HUES48 (cell line): ENCODE measurements around the gene SPINDOC.

ENCODE experiments used
- H3K27ac ChIP-seq: one replicate; pipeline ENCODE4 v1.7.0; 2013; ENCODE audit warnings: low read depth, low read length, inconsistent platforms
- H3K27me3 ChIP-seq: 2 replicates; pipeline ENCODE4 v1.6.1; 2013; ENCODE audit warnings: mild to moderate bottlenecking, low read length; ENCODE audit not compliant: control insufficient read depth, insufficient read depth
- H3K36me3 ChIP-seq: 2 replicates; pipeline ENCODE4 v1.6.1; 2013; ENCODE audit warnings: low read length; ENCODE audit not compliant: control insufficient read depth, insufficient read depth
- H3K4me1 ChIP-seq: 2 replicates; pipeline ENCODE4 v1.6.1; 2013; ENCODE audit warnings: mild to moderate bottlenecking, low read length; ENCODE audit not compliant: control insufficient read depth, insufficient read depth
- H3K4me3 ChIP-seq: 2 replicates; pipeline ENCODE4 v1.5.1; 2013; ENCODE audit warnings: mild to moderate bottlenecking, low read depth, low read length
- H3K9ac ChIP-seq: 2 replicates; pipeline ENCODE4 v1.6.1; 2013; ENCODE audit warnings: mild to moderate bottlenecking, low read depth, low read length, moderate library complexity
- H3K9me3 ChIP-seq: 2 replicates; pipeline ENCODE4 v1.6.1; 2013; ENCODE audit warnings: low read length; ENCODE audit not compliant: control insufficient read depth, insufficient read depth

SPINDOC gene

GRCh38 chr11:63816732-63817131, 3.5 kb downstream of the SPINDOC start:
- Histone ChIP-seq H3K4me1 (peaks cover 12% of the 10 kb centered on the region), H3K36me3 (peaks cover 60% of the 10 kb centered on the region), H3K27ac (no peak overlapping the region), H3K9me3 (no peaks in the 10 kb centered on the region), H3K4me3 (no peak overlapping the region), H3K27me3 (0 out of 2 replicates have a peak, but pooled peaks cover 4% of the 10 kb centered on the region), H3K9ac (no peak overlapping the region)

GRCh38 chr11:63817758-63818498, 4.7 kb downstream of the SPINDOC start:
- H3K4me1 ChIP-seq = peaks cover 9% of the 10 kb centered on the region; the same call in 1 of the 2 replicates
- no peaks in the 10 kb centered on the region for H3K27me3 ChIP-seq
- peaks cover 72% of the 10 kb centered on the region for H3K36me3 ChIP-seq
- H3K9me3 ChIP-seq = no peaks in the 10 kb centered on the region
- no peak overlapping the region for H3K27ac ChIP-seq
- H3K4me3 ChIP-seq = no peak overlapping the region
- H3K9ac ChIP-seq = no peak overlapping the region

DNA sequence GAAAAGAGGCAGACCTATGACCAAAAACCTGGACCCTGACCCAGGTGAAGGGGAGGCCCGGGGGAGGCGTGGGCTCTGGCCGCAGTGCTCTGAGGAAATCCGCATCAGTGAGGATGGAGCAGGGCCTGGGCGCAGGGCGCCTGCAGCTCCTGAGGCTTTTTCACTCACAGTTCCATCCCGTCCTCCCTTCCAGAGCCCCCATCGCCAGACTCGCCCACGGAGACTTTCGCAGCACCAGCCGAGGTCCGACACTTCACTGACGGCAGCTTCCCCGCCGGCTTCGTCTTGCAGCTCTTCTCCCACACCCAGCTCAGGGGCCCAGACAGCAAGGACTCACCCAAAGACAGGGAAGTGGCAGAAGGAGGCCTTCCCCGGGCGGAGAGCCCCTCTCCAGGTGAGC, 5.4 kb downstream of the SPINDOC start:
- H3K36me3 ChIP-seq = peaks cover 77% of the 10 kb centered on the region
- no peak overlapping the region for H3K9ac ChIP-seq
- no peak overlapping the region for H3K4me3 ChIP-seq
- H3K9me3 ChIP-seq = no peaks in the 10 kb centered on the region
- no peak overlapping the region for H3K27ac ChIP-seq
- H3K27me3 ChIP-seq = no peaks in the 10 kb centered on the region
- H3K4me1 ChIP-seq = peaks cover 9% of the 10 kb centered on the region; the same call in 1 of the 2 replicates

DNA sequence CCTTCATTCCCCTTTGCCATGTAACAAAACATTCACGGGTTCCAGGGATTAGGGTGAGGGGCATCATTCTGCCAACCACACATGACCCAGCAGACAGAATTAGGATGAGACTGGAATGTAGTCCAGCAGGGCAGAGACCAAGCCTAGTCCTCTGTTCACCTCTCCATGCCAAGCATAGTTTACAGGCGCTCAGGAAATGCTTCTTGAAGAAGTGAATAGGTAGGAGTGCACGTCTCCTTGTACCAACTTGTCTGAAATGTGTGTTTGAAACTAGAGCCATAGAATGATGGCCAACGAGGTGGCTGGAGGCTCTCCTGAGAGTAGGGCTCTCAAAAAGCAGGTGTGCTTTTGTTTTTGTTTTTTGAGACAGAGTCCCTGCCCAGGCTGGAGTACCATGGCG, 8.2 kb downstream of the SPINDOC start:
- Histone ChIP-seq H3K27ac (no peak overlapping the region), H3K36me3 (peaks cover 90% of the 10 kb centered on the region), H3K4me3 (no peak overlapping the region), H3K9me3 (no peaks in the 10 kb centered on the region), H3K27me3 (no peaks in the 10 kb centered on the region), H3K4me1 (no peaks in the 10 kb centered on the region), H3K9ac (no peak overlapping the region)

DNA sequence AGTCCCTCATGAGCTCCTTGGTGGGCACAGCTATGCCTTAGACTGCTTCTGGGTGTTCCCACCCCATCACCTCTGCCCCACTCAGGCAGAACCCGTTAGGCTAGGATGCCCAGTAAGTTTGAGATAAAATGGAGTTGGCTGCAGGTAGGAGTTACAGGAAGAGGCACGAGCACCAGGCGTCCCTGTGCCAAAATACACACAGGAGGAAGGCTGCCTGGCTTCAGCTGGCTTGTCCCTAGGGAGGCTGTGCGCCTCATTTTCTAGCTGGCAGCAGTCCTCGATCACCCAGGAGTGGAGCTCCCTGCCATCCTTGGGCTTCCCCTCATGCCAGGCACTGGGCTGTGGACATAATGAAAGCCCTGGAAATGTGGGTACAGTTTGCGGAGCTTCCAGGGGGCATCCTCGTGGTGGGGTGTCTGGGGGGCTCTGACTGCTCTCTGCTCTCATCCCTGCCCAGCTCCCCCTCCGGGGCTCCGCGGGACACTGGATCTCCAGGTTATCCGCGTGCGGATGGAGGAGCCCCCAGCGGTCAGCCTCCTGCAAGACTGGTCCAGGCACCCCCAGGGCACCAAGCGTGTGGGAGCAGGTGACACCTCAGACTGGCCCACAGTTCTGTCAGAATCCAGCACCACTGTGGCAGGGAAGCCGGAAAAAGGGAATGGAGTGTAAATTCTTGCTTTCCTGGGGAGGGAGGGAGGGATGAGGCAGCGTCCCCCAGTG, 13.4 kb downstream of the SPINDOC start:
- Histone ChIP-seq H3K4me1 (peaks cover 6% of the 10 kb centered on the region), H3K4me3 (no peak overlapping the region), H3K27ac (no peak overlapping the region), H3K27me3 (no peaks in the 10 kb centered on the region), H3K9me3 (no peaks in the 10 kb centered on the region), H3K9ac (no peak overlapping the region), H3K36me3 (peaks cover 52% of the 10 kb centered on the region)

GRCh38 chr11:63829823-63830489, 16.7 kb downstream of the SPINDOC start:
- Histone ChIP-seq H3K27ac (no peak overlapping the region), H3K9me3 (no peaks in the 10 kb centered on the region), H3K27me3 (no peaks in the 10 kb centered on the region), H3K36me3 (peaks cover 23% of the 10 kb centered on the region), H3K9ac (no peak overlapping the region), H3K4me1 (peaks cover 7% of the 10 kb centered on the region), H3K4me3 (no peak overlapping the region)

DNA sequence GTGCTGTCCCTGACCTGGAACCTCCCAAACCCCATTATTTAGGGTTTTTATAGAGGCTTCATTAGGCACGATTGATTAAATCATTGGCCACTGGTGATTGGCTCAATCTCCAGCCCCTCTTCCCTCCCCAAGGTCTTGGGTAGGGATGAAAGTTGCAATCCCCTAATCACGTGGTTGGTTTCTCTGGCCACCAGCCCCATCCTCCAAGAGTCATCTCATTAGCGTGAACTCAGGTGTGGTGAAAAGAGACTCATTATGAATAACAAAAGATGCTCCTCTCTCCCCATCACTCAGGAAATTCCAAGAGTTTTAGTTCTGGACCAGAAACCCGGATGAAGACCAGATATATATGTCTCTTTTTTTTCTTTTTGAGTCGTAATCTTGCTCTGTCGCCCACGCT, 18.1 kb downstream of the SPINDOC start:
- peaks cover 9% of the 10 kb centered on the region for H3K36me3 ChIP-seq
- H3K9ac ChIP-seq = no peak overlapping the region
- no peak overlapping the region for H3K4me3 ChIP-seq
- H3K27ac ChIP-seq = no peak overlapping the region
- no peaks in the 10 kb centered on the region for H3K27me3 ChIP-seq
- peaks cover 7% of the 10 kb centered on the region for H3K4me1 ChIP-seq
- H3K9me3 ChIP-seq = no peaks in the 10 kb centered on the region

- Histone ChIP-seq H3K27me3 (no peaks in the 10 kb centered on the region), H3K36me3 (no peaks in the 10 kb centered on the region; the same call in 1 of the 2 replicates)
Measured at GRCh38 chr11:63832336-63832735, 19.1 kb downstream of the SPINDOC start.

DNA sequence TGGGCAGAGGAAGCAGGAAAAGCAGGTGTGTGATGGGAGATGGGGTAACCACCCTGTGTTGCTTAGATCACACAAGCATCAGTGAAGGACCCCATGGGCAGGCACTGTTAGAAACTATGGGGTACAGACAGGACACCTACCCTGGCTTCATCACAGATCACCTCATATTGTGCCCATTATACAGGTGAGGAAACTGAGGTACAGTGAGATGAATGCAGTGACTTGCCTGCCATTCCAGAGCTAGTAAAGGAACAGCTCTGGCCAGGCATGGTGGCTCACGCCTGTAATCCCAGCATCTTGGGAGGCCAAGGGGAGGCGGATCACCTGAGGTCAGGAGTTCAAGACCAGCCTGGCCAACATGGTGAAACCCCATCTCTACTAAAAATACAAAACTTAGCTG, 19.8 kb downstream of the SPINDOC start:
- Histone ChIP-seq H3K36me3 (no peaks in the 10 kb centered on the region), H3K4me3 (no peak overlapping the region), H3K27me3 (no peaks in the 10 kb centered on the region), H3K9ac (no peak overlapping the region), H3K4me1 (peaks cover 14% of the 10 kb centered on the region), H3K27ac (no peak overlapping the region), H3K9me3 (no peaks in the 10 kb centered on the region)

More at GRCh38 chr11:63832336-63832735, 19.1 kb downstream of the SPINDOC start:
- Histone ChIP-seq H3K9ac (no peak overlapping the region), H3K4me3 (no peak overlapping the region), H3K4me1 (peaks cover 7% of the 10 kb centered on the region), H3K9me3 (no peaks in the 10 kb centered on the region), H3K27ac (no peak overlapping the region)

GRCh38 chr11:63834535-63835157, 21.4 kb downstream of the SPINDOC start:
- Histone ChIP-seq H3K9ac (no peak overlapping the region), H3K9me3 (no peaks in the 10 kb centered on the region), H3K27ac (no peak overlapping the region), H3K4me1 (peaks cover 18% of the 10 kb centered on the region), H3K27me3 (no peaks in the 10 kb centered on the region), H3K36me3 (no peaks in the 10 kb centered on the region), H3K4me3 (no peak overlapping the region)
